ENCODE results near the gene DISC1.

DNA sequence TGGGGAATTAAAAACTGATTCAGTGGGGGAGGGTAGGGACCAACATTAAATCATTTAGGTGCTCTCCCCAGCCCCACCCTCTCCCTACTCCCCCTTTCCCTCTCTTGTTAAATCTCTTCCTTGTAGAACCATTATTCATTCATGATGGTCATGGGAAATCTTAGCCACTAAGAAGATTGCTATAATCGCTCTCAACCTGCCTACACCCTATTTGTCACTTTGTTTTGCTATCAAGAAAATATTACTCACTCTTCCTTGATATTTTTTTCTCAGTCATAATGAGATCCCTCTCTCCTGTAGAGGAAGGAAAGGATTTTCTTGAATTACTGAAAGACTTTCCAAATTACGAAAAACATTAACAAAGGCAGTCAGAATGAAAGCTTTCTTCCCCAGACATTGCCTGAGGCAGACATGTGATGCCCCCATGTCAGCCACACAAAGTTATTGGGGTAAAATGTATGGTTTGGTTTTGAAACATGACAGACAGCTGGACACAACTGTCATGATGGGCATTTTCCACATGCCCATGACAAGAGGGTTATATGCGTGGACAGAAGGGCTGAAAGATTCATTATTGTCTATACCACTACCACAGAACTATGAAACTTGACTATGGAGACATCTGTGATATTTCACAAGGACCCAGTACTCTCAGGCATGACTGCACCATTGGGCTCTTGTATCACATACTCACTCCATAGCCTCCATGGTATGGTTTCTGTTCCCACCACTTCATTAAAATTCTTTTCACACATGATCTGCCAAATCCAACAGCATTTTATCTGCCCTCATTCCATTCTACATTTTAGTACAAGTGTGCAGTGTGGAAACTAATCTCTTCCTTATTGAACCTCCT is 420.1 kb downstream of the DISC1 start:
- no peak for TF ChIP-seq REST (IDR thresholded peaks at IDR 0.05; ENCODE audit: unreplicated experiment)
- TF ChIP-seq CTCF (conservative IDR thresholded peaks at IDR 0.05; ENCODE audit: low read depth in 2 of 2), result no peak
- TF ChIP-seq STAT1 (IDR thresholded peaks at IDR 0.05; ENCODE audit: unreplicated experiment), result no peak
- no peak for TF ChIP-seq CREB1 (CRISPR knock-in tag; IDR thresholded peaks at IDR 0.05; ENCODE audit: low read depth)
- no peak for TF ChIP-seq POLR2AphosphoS5 (IDR thresholded peaks at IDR 0.05; ENCODE audit: low read depth)
